ENCODE results near the gene ERF.

- no peak for TF ChIP-seq CTCF (IDR thresholded peaks at IDR 0.05)
- no peak for TF ChIP-seq RFX5 (IDR thresholded peaks at IDR 0.05; ENCODE audit: low read length)
- TF ChIP-seq EZH2phosphoT487 (IDR thresholded peaks at IDR 0.05; ENCODE audit: borderline replicate concordance, low read depth), result no peak
- no peak for TF ChIP-seq GABPA (IDR thresholded peaks at IDR 0.05; ENCODE audit: low read depth)
- no peak for TF ChIP-seq MXI1 (IDR thresholded peaks at IDR 0.05; ENCODE audit: low read depth, low read length)
- no peak for TF ChIP-seq TAF1 (IDR thresholded peaks at IDR 0.05; ENCODE audit: borderline replicate concordance, low read depth, low read length)
- no peak for TF ChIP-seq CHD2 (IDR thresholded peaks at IDR 0.05; ENCODE audit: low read length, partially characterized antibody)
- no peak for TF ChIP-seq EP300 (IDR thresholded peaks at IDR 0.05; ENCODE audit: borderline replicate concordance in 1 of 2, low read depth in 1 of 2, low read length in 1 of 2)
- no peak for TF ChIP-seq YY1 (IDR thresholded peaks at IDR 0.05; ENCODE audit: low read depth)
- no peak for TF ChIP-seq POLR2AphosphoS5 (IDR thresholded peaks at IDR 0.05; ENCODE audit: low read depth, low read length)
Measured at GRCh38 chr19:42292963-42293362, 38.0 kb upstream of the ERF start.

Data from SK-N-SH (cell line).